ENCODE measurements around the gene SDCBP2. TPM values are rescaled to one million over a fixed set of nuclear protein-coding genes. Genes with fewer than 3 reads are reported as not detected.

The SDCBP2 gene
- total RNA-seq, 2 experiments from 2014 or later: 3.3 to 3.9 TPM

GRCh38 chr20:1317545-1318255 is 11.2 kb downstream of the SDCBP2 start:
- H3K4me3 Mint-ChIP-seq: no peak overlapping the region
- H3K4me1 Mint-ChIP-seq: peaks cover 14% of the 10 kb centered on the region
- no peaks in the 10 kb centered on the region for H3K27me3 Mint-ChIP-seq
- DNase-seq: no peak
- H3K27ac Mint-ChIP-seq: no peak overlapping the region
- H3K9me3 Mint-ChIP-seq: no peaks in the 10 kb centered on the region
- H3K36me3 Mint-ChIP-seq: no peaks in the 10 kb centered on the region

- H3K27ac Mint-ChIP-seq: no peak overlapping the region
- DNase-seq: no peak
- H3K4me1 Mint-ChIP-seq: peaks cover 14% of the 10 kb centered on the region
- H3K4me3 Mint-ChIP-seq: no peak overlapping the region
- H3K9me3 Mint-ChIP-seq: no peaks in the 10 kb centered on the region
- no peaks in the 10 kb centered on the region for H3K27me3 Mint-ChIP-seq
- H3K36me3 Mint-ChIP-seq: no peaks in the 10 kb centered on the region
These were observed 13.1 kb downstream of the SDCBP2 start for GRCh38 chr20:1315804-1316203.

GRCh38 chr20:1313236-1313964 is 15.5 kb downstream of the SDCBP2 start:
- Mint-ChIP-seq H3K36me3 (no peaks in the 10 kb centered on the region), H3K27me3 (no peaks in the 10 kb centered on the region), H3K4me3 (no peak overlapping the region), H3K9me3 (no peaks in the 10 kb centered on the region), H3K4me1 (peaks cover 14% of the 10 kb centered on the region), H3K27ac (no peak overlapping the region)
- peak; percentile 56 for DNase-seq

- Mint-ChIP-seq H3K4me1 (peaks cover 10% of the 10 kb centered on the region), H3K27me3 (no peaks in the 10 kb centered on the region), H3K9me3 (no peaks in the 10 kb centered on the region), H3K36me3 (no peaks in the 10 kb centered on the region), H3K27ac (no peak overlapping the region), H3K4me3 (no peak overlapping the region)
- DNase-seq: no peak
These were observed 16.1 kb downstream of the SDCBP2 start for GRCh38 chr20:1312904-1313235.

GRCh38 chr20:1312308-1312707 is 16.6 kb downstream of the SDCBP2 start:
- Mint-ChIP-seq H3K9me3 (no peaks in the 10 kb centered on the region), H3K36me3 (no peaks in the 10 kb centered on the region), H3K4me3 (no peak overlapping the region), H3K27ac (no peak overlapping the region), H3K27me3 (no peaks in the 10 kb centered on the region), H3K4me1 (peaks cover 4% of the 10 kb centered on the region)
- DNase-seq: no peak

- no peak for DNase-seq
- H3K4me3 Mint-ChIP-seq: no peak overlapping the region
- H3K9me3 Mint-ChIP-seq: no peaks in the 10 kb centered on the region
- no peak overlapping the region for H3K27ac Mint-ChIP-seq
- no peaks in the 10 kb centered on the region for H3K27me3 Mint-ChIP-seq
- H3K4me1 Mint-ChIP-seq: peaks cover 4% of the 10 kb centered on the region
- H3K36me3 Mint-ChIP-seq: no peaks in the 10 kb centered on the region
These were observed 18.3 kb downstream of the SDCBP2 start for GRCh38 chr20:1310506-1311190.

- Mint-ChIP-seq H3K27me3 (no peaks in the 10 kb centered on the region), H3K27ac (no peak overlapping the region), H3K36me3 (no peaks in the 10 kb centered on the region), H3K4me1 (peaks cover 4% of the 10 kb centered on the region), H3K4me3 (no peak overlapping the region), H3K9me3 (no peaks in the 10 kb centered on the region)
- no peak for DNase-seq
These were observed 18.9 kb downstream of the SDCBP2 start for GRCh38 chr20:1310071-1310470.

GRCh38 chr20:1309439-1309847 is 19.5 kb downstream of the SDCBP2 start:
- Mint-ChIP-seq H3K27me3 (no peaks in the 10 kb centered on the region), H3K36me3 (no peaks in the 10 kb centered on the region), H3K9me3 (no peaks in the 10 kb centered on the region), H3K4me3 (no peak overlapping the region), H3K4me1 (peaks cover 4% of the 10 kb centered on the region), H3K27ac (no peak overlapping the region)
- DNase-seq: no peak

- Mint-ChIP-seq H3K4me1 (peaks cover 3% of the 10 kb centered on the region), H3K27me3 (no peaks in the 10 kb centered on the region), H3K9me3 (no peaks in the 10 kb centered on the region), H3K36me3 (no peaks in the 10 kb centered on the region), H3K27ac (no peak overlapping the region), H3K4me3 (no peak overlapping the region)
- no peak for DNase-seq
These were observed 20.2 kb downstream of the SDCBP2 start for GRCh38 chr20:1308702-1309095.

- H3K36me3 Mint-ChIP-seq: no peaks in the 10 kb centered on the region
- DNase-seq: no peak
- no peaks in the 10 kb centered on the region for H3K27me3 Mint-ChIP-seq
- no peaks in the 10 kb centered on the region for H3K4me1 Mint-ChIP-seq
- no peak overlapping the region for H3K4me3 Mint-ChIP-seq
- H3K27ac Mint-ChIP-seq: no peak overlapping the region
- H3K9me3 Mint-ChIP-seq: no peaks in the 10 kb centered on the region
These were observed 20.8 kb downstream of the SDCBP2 start for GRCh38 chr20:1308067-1308701.

- Mint-ChIP-seq H3K27ac (no peak overlapping the region), H3K27me3 (no peaks in the 10 kb centered on the region), H3K4me1 (no peaks in the 10 kb centered on the region), H3K4me3 (no peak overlapping the region), H3K9me3 (no peaks in the 10 kb centered on the region), H3K36me3 (no peaks in the 10 kb centered on the region)
- no peak for DNase-seq
These were observed 21.4 kb downstream of the SDCBP2 start for GRCh38 chr20:1307571-1307971.

- Mint-ChIP-seq H3K4me3 (no peak overlapping the region), H3K27me3 (no peaks in the 10 kb centered on the region), H3K36me3 (no peaks in the 10 kb centered on the region), H3K9me3 (no peaks in the 10 kb centered on the region), H3K27ac (no peak overlapping the region), H3K4me1 (no peaks in the 10 kb centered on the region)
- no peak for DNase-seq
These were observed 21.8 kb downstream of the SDCBP2 start for GRCh38 chr20:1307171-1307570.

- Mint-ChIP-seq H3K4me3 (no peak overlapping the region), H3K27ac (no peak overlapping the region), H3K4me1 (no peaks in the 10 kb centered on the region), H3K36me3 (no peaks in the 10 kb centered on the region), H3K9me3 (no peaks in the 10 kb centered on the region), H3K27me3 (no peaks in the 10 kb centered on the region)
- no peak for DNase-seq
These were observed 22.4 kb downstream of the SDCBP2 start for GRCh38 chr20:1306316-1307135.

- no peak overlapping the region for H3K27ac Mint-ChIP-seq
- H3K36me3 Mint-ChIP-seq: peaks cover 2% of the 10 kb centered on the region
- no peaks in the 10 kb centered on the region for H3K9me3 Mint-ChIP-seq
- H3K4me1 Mint-ChIP-seq: peaks cover 7% of the 10 kb centered on the region
- H3K4me3 Mint-ChIP-seq: no peak overlapping the region
- DNase-seq: no peak
- H3K27me3 Mint-ChIP-seq: no peaks in the 10 kb centered on the region
These were observed 23.2 kb downstream of the SDCBP2 start for GRCh38 chr20:1305712-1306111.
